ENCODE data around the gene VASN.

The VASN gene

GRCh38 chr16:4384509-4384942 lies 12.9 kb downstream of the VASN start:
- no peak for TF ChIP-seq CTCF (IDR thresholded peaks at IDR 0.05)

GRCh38 chr16:4385066-4385788 lies 13.6 kb downstream of the VASN start:
- no peak for TF ChIP-seq CTCF (IDR thresholded peaks at IDR 0.05)

- no peak for TF ChIP-seq CTCF (IDR thresholded peaks at IDR 0.05)
Measured at GRCh38 chr16:4385789-4386450, 14.3 kb downstream of the VASN start.

- TF ChIP-seq CTCF (IDR thresholded peaks at IDR 0.05), result no peak
Measured at GRCh38 chr16:4386451-4386805, 14.8 kb downstream of the VASN start.

GRCh38 chr16:4386951-4387565 lies 15.4 kb downstream of the VASN start:
- TF ChIP-seq CTCF (IDR thresholded peaks at IDR 0.05), result no peak

GRCh38 chr16:4387781-4388180 lies 16.1 kb downstream of the VASN start:
- no peak for TF ChIP-seq CTCF (IDR thresholded peaks at IDR 0.05)

GRCh38 chr16:4388271-4389021 lies 16.8 kb downstream of the VASN start:
- no peak for TF ChIP-seq CTCF (IDR thresholded peaks at IDR 0.05)

Measured in LNCAP (cell line).